Ascending aorta (tissue), 2 donors: ENCODE data around the gene NUP210. TPM values are rescaled to one million over a fixed set of nuclear protein-coding genes. Genes with fewer than 3 reads are reported as not detected.

ENCODE experiments used
- DNase-seq, 2 donors: peaks; one replicate each; pipeline ENCODE4 v3.0.0-alpha.2; 2019; ENCODE audit warnings: low spot score in 2 of 2
- H3K27ac ChIP-seq, 2 donors: fragments of 200-600 bp; sonication (generic); one replicate each; pipeline ENCODE4 v1.5.1; 2016 to 2017; ENCODE audit warnings: mild to moderate bottlenecking in 1 of 2
- H3K27me3 ChIP-seq: fragments of 200-600 bp; sonication (generic); one replicate; pipeline ENCODE4 v1.5.1; 2017
- H3K36me3 ChIP-seq, 2 donors: fragments of 200-600 bp; sonication (generic); one replicate each; pipeline ENCODE4 v1.5.1; 2016
- H3K4me1 ChIP-seq, 2 donors: fragments of 200-600 bp; sonication (generic); one replicate each; pipeline ENCODE4 v1.5.1; 2016 to 2017; ENCODE audit warnings: mild to moderate bottlenecking in 1 of 2
- H3K4me3 ChIP-seq, 2 donors: fragments of 200-600 bp; sonication (generic); one replicate each; pipeline ENCODE4 v1.5.1; 2016 to 2017; ENCODE audit warnings: mild to moderate bottlenecking in 1 of 2
- H3K9me3 ChIP-seq, 2 donors: fragments of 200-600 bp; sonication (generic); one replicate each; pipeline ENCODE4 v1.5.1; 2016
- CTCF ChIP-seq, 3 experiments: fragments of 200-600 bp in 2 of 3; fragments of 450-650 bp in 1 of 3; sonication (generic) in 2 of 3; IDR thresholded peaks; one replicate each; pipeline ENCODE4 v1.5.1; 2016 to 2019; ENCODE audit warnings: antibody characterized with exemption in 3 of 3, mild to moderate bottlenecking in 1 of 3, moderate library complexity in 1 of 3
- intact Hi-C: fragments of 100-400 bp; cut with DNase I; formaldehyde crosslinking; loops from one replicate; pipeline ENCODE4 v1.15.1; 2023
- total RNA-seq: library from RNA; depleted of rRNA; stranded (reverse); fragments of >200 nt; gene quantifications from one replicate; pipeline ENCODE4 v1.1.0, GENCODE V29; 2016

The NUP210 gene
- total RNA-seq, 1 donor from 2014 or later = 11.0 TPM

- intact Hi-C loops = no loop called here
Observed at GRCh38 chr3:13405614-13406013, 14.5 kb downstream of the NUP210 start.

GRCh38 chr3:13404626-13405452 is 15.3 kb downstream of the NUP210 start:
- no peaks in the 10 kb centered on the region for H3K4me1 ChIP-seq
- H3K4me3 ChIP-seq = no peak overlapping the region
- H3K27me3 ChIP-seq = no peaks in the 10 kb centered on the region
- H3K36me3 ChIP-seq = no peaks in the 10 kb centered on the region
- TF ChIP-seq CTCF (IDR thresholded peaks at IDR 0.05) = no peak
- peaks cover 0 to 5% of the 10 kb centered on the region in 2 donors for H3K9me3 ChIP-seq
- H3K27ac ChIP-seq = no peak overlapping the region
- no peak for DNase-seq
- intact Hi-C loops = no loop called here

More at GRCh38 chr3:13405614-13406013, 14.5 kb downstream of the NUP210 start:
- Histone ChIP-seq H3K36me3 (no peaks in the 10 kb centered on the region), H3K4me3 (no peak overlapping the region), H3K27ac (no peak overlapping the region), H3K27me3 (no peaks in the 10 kb centered on the region), H3K9me3 (peaks cover 0 to 5% of the 10 kb centered on the region in 2 donors), H3K4me1 (no peaks in the 10 kb centered on the region)
- no peak for TF ChIP-seq CTCF (IDR thresholded peaks at IDR 0.05)
- DNase-seq = no peak

GRCh38 chr3:13403847-13404246 is 16.3 kb downstream of the NUP210 start:
- TF ChIP-seq CTCF (IDR thresholded peaks at IDR 0.05) = no peak
- no peak for DNase-seq
- H3K9me3 ChIP-seq = peaks cover 0 to 5% of the 10 kb centered on the region in 2 donors
- no peaks in the 10 kb centered on the region for H3K4me1 ChIP-seq
- intact Hi-C loops = no loop called here
- H3K36me3 ChIP-seq = no peaks in the 10 kb centered on the region
- H3K27me3 ChIP-seq = no peaks in the 10 kb centered on the region
- no peak overlapping the region for H3K4me3 ChIP-seq
- no peak overlapping the region for H3K27ac ChIP-seq

DNA sequence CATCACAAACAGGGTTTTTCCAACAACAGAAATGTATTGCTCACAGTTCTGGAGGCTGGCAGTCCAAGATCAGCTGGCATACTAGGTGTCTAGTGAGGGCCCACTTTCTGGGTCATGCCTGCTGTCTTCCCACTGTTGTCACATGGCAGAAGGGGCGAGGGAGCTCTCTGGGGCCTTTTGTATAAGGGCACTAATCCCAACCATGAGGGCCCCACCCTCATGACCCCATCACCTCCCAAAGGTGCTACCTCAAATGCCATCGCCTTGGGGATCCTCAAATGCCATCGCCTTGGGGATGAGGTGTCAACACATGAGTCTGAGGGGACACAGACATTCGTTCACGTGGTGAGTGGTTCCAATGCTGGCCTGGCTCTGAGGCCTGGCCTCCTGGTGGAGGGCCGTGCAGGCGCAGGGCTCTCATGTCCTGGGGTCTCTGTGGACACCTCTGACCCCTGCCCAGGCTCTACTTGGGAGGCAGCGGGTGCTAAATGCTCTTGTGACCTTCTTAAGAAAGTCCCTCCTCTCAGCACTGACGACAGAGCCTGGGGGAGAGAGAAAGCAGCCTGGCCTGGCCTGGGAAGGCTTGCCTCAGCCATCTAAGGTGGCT is 16.8 kb downstream of the NUP210 start:
- peaks cover 0 to 5% of the 10 kb centered on the region in 2 donors for H3K9me3 ChIP-seq

GRCh38 chr3:13401149-13401548 is 19.0 kb downstream of the NUP210 start:
- Histone ChIP-seq H3K27me3 (no peaks in the 10 kb centered on the region), H3K27ac (no peak overlapping the region), H3K36me3 (no peaks in the 10 kb centered on the region), H3K9me3 (no peaks in the 10 kb centered on the region), H3K4me1 (no peaks in the 10 kb centered on the region), H3K4me3 (no peak overlapping the region)
- intact Hi-C loops = no loop called here
- DNase-seq = no peak
- no peak for TF ChIP-seq CTCF (IDR thresholded peaks at IDR 0.05)

More for the DNA sequence above, 16.8 kb downstream of the NUP210 start:
- no peaks in the 10 kb centered on the region for H3K4me1 ChIP-seq
- no peak for TF ChIP-seq CTCF (IDR thresholded peaks at IDR 0.05)
- intact Hi-C loops = no loop called here
- H3K4me3 ChIP-seq = no peak overlapping the region
- no peak overlapping the region for H3K27ac ChIP-seq
- H3K36me3 ChIP-seq = no peaks in the 10 kb centered on the region
- no peaks in the 10 kb centered on the region for H3K27me3 ChIP-seq
- no peak for DNase-seq
